Activated T-cell treated with anti-CD3 and anti-CD28 coated beads, Interleukin-2, amount 50 U/mL, for 1 hour (primary cell): ENCODE measurements around the gene HEATR9.

ENCODE experiments used
- DNase-seq: peaks from one replicate; pipeline ENCODE4 v3.0.0-alpha.2; 2020

Gene HEATR9

DNA sequence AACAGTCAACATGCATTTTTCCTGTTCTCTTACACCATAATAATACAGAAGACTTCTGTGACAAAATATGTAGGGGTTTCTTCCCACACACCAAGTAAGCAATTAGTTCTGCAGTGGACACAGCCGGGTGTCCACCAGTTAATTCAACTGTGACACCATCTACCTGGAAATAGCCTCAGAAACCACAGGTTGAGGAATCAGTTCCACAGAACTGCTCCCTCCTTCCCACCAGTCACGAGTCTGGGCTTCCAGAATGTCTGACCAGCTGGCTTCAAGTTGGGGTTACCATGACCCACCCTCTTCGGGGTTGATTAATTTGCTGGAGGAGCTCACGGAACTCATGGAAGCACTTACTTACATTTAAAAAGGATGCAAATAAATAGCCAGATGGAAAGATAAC, 25.1 kb upstream of the HEATR9 start:
- DNase-seq, result no peak

DNA sequence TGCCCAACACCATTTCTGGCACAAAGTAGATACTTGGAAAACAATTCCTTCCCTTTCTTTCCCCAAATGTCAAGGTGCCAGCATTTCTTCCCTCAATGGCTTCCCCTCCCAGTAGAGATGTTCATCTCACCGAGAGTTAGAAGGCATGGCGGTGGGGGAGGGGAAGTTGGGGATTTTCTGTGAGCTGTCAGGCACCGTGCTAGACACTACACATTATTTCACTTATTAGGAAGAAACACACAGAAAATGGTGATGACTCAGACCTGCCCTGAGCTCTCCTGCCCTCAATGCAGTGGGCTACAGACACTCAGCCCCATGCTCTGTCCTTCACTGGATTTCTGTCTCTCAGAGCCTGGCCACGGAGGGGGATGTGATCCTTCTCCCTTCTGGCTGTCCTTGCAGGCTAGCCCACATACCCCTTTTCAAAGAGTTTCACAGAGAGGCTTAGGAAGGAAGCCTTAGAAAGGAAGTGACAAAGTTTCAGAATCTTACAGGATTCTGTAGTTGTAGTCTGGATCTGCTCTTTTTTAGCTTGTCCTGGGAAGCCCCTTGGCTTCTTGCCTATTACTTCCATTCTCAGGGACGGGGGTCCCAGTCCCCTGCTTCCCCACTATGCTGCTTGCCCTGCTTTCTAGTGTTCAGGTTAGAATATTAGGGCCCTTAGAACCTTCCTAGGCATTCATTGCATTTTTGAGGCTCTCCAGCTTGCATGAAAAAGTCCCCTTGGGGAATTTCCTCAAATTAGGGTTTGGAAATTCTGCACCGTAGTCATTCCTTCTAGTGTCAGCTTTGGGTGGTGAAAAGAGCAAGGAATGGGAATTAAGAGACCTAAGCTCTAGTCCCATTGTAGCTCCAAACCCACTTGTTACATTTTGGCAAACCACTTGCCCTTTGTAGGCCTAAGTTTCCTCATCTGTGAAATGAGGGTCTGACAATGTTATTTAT, 23.7 kb upstream of the HEATR9 start:
- peak; percentile 39 for DNase-seq

GRCh38 chr17:35891269-35891668, 22.6 kb upstream of the HEATR9 start:
- DNase-seq, result no peak

GRCh38 chr17:35890774-35891155, 22.1 kb upstream of the HEATR9 start:
- DNase-seq, result peak; percentile 43

GRCh38 chr17:35889818-35890773, 21.4 kb upstream of the HEATR9 start:
- DNase-seq, result no peak

- DNase-seq, result no peak
Observed at GRCh38 chr17:35889241-35889640, 20.6 kb upstream of the HEATR9 start.

DNA sequence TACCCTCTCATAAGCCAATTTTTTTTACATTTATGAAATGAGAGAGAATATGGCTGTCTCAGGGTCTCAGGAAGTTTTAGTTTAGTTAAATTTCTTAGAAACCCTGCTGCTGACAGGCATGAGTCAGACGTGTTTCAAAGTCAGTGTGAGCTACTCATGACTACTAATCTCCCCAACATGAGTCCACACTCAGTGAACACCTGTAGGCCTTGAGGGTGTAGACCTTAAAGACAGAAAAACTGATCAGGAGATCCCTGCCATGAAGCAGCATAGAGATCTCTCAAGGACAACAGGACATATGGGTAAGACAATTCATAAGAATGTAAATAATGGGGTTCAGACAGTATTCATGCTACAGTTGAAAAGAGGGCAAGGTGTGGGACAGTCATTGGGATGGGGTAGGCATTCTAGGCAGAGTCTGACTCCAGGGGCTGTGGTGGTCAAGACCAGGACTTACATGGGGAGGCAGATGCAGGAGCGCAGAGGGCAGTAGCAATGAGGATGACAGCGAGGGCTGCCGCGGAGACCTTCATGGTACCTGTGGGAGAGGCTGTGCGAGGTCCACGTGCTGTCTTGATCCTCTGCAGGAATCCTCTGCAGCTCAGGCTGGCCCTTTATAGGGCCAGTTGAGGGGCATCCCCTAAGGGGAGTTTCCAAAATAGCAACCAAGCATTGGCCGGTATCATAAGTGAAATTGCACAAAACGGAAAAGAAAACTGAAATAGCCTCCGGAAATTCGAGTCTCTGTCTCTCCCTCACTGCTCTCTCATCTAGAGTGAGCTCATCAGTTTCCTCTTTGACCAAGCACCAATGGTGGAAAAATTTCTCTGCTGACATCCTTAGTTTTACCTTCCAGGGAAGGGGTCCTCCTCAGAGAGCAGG, 11.3 kb upstream of the HEATR9 start, which contains the start of gene CCL5:
Gene CCL5 (minus strand): TSS at position 588 of the 882 bp plus-strand sequence.
- peak; percentile 58 for DNase-seq

GRCh38 chr17:35878361-35878760, 9.7 kb upstream of the HEATR9 start:
- no peak for DNase-seq

GRCh38 chr17:35877345-35878029, 8.8 kb upstream of the HEATR9 start:
- DNase-seq, result no peak

GRCh38 chr17:35876534-35876933, 7.8 kb upstream of the HEATR9 start:
- DNase-seq, result no peak

GRCh38 chr17:35875800-35876139, 7.1 kb upstream of the HEATR9 start:
- DNase-seq, result no peak

- no peak for DNase-seq
Observed at GRCh38 chr17:35875072-35875799, 6.5 kb upstream of the HEATR9 start.

DNA sequence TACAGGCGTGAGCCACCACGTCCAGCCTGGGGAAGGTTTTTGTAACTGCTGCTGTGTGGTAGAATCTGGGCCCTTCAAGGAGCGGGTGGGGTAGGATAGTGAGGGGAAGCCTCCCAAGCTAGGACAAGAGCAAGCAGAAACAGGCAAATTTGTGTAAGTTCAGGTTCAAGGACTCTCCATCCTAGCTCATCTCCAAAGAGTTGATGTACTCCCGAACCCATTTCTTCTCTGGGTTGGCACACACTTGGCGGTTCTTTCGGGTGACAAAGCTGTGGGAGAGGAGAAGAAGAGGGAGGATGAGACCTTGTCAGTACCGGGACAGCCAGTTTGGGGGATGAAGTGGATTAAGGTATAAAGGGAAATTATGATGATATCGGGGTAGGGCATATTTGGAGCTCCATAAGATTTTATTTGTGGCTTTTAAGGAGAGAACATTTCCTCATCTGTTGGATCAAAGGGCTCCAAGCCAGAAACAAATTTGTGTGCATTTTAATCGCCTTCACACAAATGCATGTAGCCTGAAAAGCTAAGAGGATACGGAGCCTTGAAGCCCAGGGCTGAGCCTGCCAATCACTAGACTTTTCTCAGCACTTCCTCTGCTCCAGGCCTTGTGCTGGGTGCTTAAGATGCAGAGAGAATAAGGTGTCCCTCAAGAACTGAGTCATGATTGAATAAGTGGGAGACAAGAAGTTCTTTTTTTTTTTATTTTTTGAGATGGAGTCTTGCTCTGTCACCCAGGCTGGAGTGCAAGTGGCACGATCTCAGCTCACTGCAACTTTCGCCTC, 3.7 kb upstream of the HEATR9 start:
- no peak for DNase-seq

DNA sequence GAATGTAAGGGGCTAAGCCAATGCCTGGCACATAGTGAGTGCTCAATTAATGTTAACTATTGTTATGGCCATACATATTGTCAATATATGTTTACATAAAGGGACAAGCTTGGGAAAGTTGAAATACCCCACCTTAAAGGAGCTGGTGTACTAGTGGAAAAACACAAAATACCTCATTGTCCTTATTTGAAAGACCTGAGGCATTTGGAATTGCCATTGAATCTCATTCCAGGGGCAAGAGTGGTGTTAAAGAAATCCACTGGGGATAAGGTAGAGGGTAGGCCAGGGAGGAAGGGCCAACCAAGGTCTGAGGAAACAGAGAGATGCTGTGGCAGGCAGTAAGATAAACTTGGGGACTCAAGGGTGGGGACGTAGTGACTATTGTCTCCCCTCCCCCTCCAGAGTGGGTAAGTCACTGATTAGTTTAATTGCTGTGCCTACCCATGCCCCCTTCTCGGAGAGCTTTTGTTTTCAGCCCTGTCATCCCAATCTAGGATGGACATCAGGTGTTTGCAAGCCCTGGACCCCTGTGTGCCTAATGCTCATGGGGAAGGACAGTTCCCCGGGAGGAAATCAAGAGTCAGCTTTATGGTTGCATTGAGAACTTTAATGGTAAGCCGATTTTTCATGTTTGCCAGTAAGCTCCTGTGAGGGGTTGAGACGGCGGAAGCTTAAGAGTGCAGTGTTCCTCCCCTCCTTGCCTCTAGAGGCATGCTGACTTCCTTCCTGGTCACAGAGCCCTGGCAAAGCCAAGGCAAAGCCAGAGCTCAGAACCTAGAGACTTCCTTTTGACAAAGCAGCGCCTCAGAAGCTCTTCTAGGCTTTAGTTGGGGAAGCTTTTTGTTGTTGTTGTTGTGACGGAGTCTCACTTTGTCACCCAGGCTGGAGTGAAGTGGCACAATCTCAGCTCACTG, 2.5 kb upstream of the HEATR9 start:
- no peak for DNase-seq

- DNase-seq, result no peak
Observed at GRCh38 chr17:35867574-35867973, 1.1 kb downstream of the HEATR9 start.

DNA sequence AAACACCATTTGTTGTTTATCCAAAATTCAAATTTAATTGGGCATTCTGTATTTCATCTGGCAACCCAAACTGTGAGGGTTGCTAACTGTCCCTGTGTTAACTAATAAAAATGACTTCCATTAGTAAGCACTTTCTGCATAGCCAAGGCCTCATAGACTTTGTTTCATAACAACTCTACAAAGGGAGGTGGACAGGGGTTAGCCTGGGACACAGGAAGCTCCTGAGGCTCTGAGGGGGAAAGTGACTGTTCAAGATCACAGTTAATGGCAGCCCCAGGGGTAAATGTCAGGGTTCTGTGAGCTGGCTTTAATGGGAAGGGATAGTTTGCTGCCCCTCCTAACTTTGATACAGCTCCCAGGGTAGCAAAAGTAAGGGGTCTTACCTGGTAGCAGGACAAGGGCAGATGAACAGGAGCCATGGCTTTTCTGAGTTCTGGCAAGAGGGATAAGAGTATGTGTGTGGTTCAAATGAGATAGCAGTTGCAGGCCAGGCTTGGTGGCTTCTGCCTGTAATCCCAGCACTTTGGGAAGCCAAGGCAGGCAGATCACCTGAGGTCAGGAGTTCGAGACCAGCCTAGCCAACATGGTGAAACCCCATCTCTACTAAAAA, 2.2 kb downstream of the HEATR9 start:
- DNase-seq, result no peak

DNA sequence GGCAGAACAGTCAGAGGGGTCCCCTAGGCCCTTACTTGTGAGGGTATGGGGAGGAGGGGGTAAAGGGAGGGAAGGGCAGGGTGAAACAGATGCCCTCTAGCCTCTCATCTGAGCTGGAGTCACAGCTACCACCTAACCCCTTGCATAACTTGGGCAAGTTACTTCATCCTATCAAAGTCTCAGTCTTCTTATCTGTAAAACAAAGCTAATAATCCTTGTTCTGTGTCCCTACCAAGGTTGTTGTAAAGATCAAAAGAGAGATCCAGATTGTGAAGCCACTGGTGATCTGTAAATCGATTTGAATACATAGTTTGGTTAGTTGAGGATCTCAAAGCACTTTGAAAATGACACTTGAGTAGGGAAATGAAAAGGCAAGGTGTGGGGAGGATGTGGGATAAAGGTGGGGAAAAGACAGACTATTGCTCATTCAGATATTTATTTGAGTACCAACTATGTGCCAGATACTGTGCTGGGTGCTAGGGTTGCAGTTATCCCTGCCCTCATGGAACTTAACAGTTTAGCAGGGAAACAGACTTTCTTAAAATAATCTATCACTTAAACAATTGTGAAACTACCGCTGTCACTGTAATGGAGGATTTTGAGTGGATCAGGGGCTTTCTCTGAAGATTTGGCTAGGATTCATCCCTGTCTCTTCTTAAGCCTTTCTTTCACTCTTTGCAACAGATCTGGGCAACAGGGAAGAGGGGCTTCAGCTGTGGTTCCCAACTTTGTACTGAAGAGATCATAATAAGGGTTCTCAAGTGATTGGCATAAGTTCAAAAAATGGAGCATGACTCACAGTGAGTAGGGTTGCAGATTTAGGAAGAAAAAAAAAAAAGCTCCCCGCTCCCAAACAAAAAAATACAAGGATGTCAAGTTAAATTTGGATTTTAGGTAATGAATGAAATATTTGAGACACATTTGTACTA, 3.0 kb downstream of the HEATR9 start:
- no peak for DNase-seq

- no peak for DNase-seq
Observed at GRCh38 chr17:35864853-35865252, 3.8 kb downstream of the HEATR9 start.
